ENCODE data around the gene ENTPD2.

ENTPD2 gene

GRCh38 chr9:137012694-137013570 lies 40.9 kb downstream of the ENTPD2 start:
- DNase-seq: no peak

- no peak for DNase-seq
Measured at GRCh38 chr9:137011907-137012675, 41.8 kb downstream of the ENTPD2 start.

- DNase-seq: no peak
Measured at GRCh38 chr9:137011156-137011555, 42.7 kb downstream of the ENTPD2 start.

- DNase-seq: no peak
Measured at GRCh38 chr9:137009938-137010732, 43.7 kb downstream of the ENTPD2 start.

- DNase-seq: no peak
Measured at GRCh38 chr9:137009217-137009616, 44.6 kb downstream of the ENTPD2 start.

- no peak for DNase-seq
Measured at GRCh38 chr9:137008312-137008711, 45.5 kb downstream of the ENTPD2 start.

GRCh38 chr9:137007816-137008270 lies 46.0 kb downstream of the ENTPD2 start:
- DNase-seq: no peak

GRCh38 chr9:137007108-137007815 lies 46.6 kb downstream of the ENTPD2 start:
- DNase-seq: no peak

GRCh38 chr9:137006116-137007003 lies 47.5 kb downstream of the ENTPD2 start:
- no peak for DNase-seq

GRCh38 chr9:137004285-137004684 lies 49.6 kb downstream of the ENTPD2 start:
- DNase-seq: peak; percentile 35

- DNase-seq: no peak
Measured at GRCh38 chr9:137002646-137003041, 51.2 kb downstream of the ENTPD2 start.

- DNase-seq: no peak
Measured at GRCh38 chr9:137001857-137002645, 51.8 kb downstream of the ENTPD2 start.

GRCh38 chr9:137000177-137000930 lies 53.5 kb downstream of the ENTPD2 start:
- DNase-seq: peak; percentile 58

Data from CD4-positive, alpha-beta T cell treated with Interleukin-17A for 1 hour (primary cell).